PC-3 (cell line): Measurements from ENCODE around the gene GALNS. TPM values are rescaled to one million over a fixed set of nuclear protein-coding genes. Genes with fewer than 3 reads are reported as not detected.

Experiments used
- ATAC-seq: fragments of 200-7000 bp; cut with Tn5 transposase; 2 replicates; pipeline ENCODE4 v1.9.1; 2020; ENCODE audit warnings: mild to moderate bottlenecking, moderate library complexity
- BruUV-seq: library from RNA; stranded (reverse); fragments of 400-500 nt; replicated peaks from 2 replicates; lab custom pipeline; 2021; lab: Mats Ljungman, UMichigan
- CTCF ChIA-PET: fragments of 300-600 bp; sonication (Branson Sonifier 250); formaldehyde crosslinking; loops from one replicate; lab custom pipeline; 2022; ENCODE audit warnings: antibody characterized with exemption; lab: Charles Lee
- POLR2A ChIA-PET: fragments of 300-600 bp; sonication (Branson Sonifier 250); formaldehyde crosslinking; loops from one replicate; lab custom pipeline; 2022; ENCODE audit warnings: antibody characterized with exemption; ENCODE audit not compliant: unreplicated experiment; lab: Charles Lee
- DNase-seq: peaks from one replicate; pipeline ENCODE4 v3.0.0-alpha.2; 2015
- H2AFZ ChIP-seq: fragments of 300-600 bp; sonication (generic); 2 replicates; pipeline ENCODE4 v1.6.0; 2016; ENCODE audit warnings: antibody characterized with exemption, low read length
- H3F3A ChIP-seq: fragments of 300-600 bp; sonication (generic); one replicate; pipeline ENCODE4 v1.6.0; 2017; ENCODE audit warnings: antibody characterized with exemption, low read length, control low read depth, mild to moderate bottlenecking; ENCODE audit not compliant: unreplicated experiment
- H3K27ac ChIP-seq: fragments of 300-600 bp; sonication (generic); 2 replicates; pipeline ENCODE4 v1.5.1; 2016; ENCODE audit warnings: mild to moderate bottlenecking, low read length
- H3K27me3 ChIP-seq: fragments of 300-600 bp; sonication (generic); 2 replicates; pipeline ENCODE4 v1.6.1; 2016; ENCODE audit warnings: low read length, mixed read lengths
- H3K36me3 ChIP-seq: fragments of 300-600 bp; sonication (generic); 2 replicates; pipeline ENCODE4 v1.6.1; 2016; ENCODE audit warnings: low read depth, mixed run types, low read length, mixed read lengths
- H3K4me1 ChIP-seq: fragments of 300-600 bp; sonication (generic); 2 replicates; pipeline ENCODE4 v1.5.1; 2016; ENCODE audit warnings: low read length; ENCODE audit not compliant: insufficient read depth
- H3K4me2 ChIP-seq: fragments of 300-600 bp; sonication (generic); 2 replicates; pipeline ENCODE4 v1.6.0; 2016; ENCODE audit warnings: low read length
- H3K4me3 ChIP-seq: fragments of 300-600 bp; sonication (generic); 2 replicates; pipeline ENCODE4 v1.5.1; 2016; ENCODE audit warnings: mild to moderate bottlenecking, low read length, mixed read lengths
- H3K79me2 ChIP-seq: fragments of 300-600 bp; sonication (generic); 2 replicates; pipeline ENCODE4 v1.6.1; 2017; ENCODE audit warnings: low read length, mixed read lengths
- H3K9ac ChIP-seq: fragments of 300-600 bp; sonication (generic); 2 replicates; pipeline ENCODE4 v1.6.0; 2016; ENCODE audit warnings: mild to moderate bottlenecking, low read length
- H3K9me2 ChIP-seq: fragments of 300-600 bp; sonication (generic); replicated peaks from 2 replicates; pipeline ENCODE4 v1.6.1; 2016; ENCODE audit warnings: mixed run types, low read length, mixed read lengths
- H3K9me3 ChIP-seq: fragments of 300-600 bp; sonication (generic); 2 replicates; pipeline ENCODE4 v1.6.1; 2016; ENCODE audit warnings: low read length, mixed read lengths
- H4K20me1 ChIP-seq: fragments of 300-600 bp; sonication (generic); 2 replicates; pipeline ENCODE4 v1.6.1; 2016; ENCODE audit warnings: low read length, mixed read lengths
- CTCF ChIP-seq: fragments of 300-600 bp; sonication (generic); conservative IDR thresholded peaks from 2 replicates; pipeline ENCODE4 v1.5.1; 2017; ENCODE audit warnings: antibody characterized with exemption, low read depth, mild to moderate bottlenecking, low read length
- EZH2 ChIP-seq: fragments of 300-600 bp; sonication (generic); IDR thresholded peaks from one replicate; pipeline ENCODE4 v1.6.1; 2017; ENCODE audit warnings: antibody characterized with exemption, mild to moderate bottlenecking, low read length; ENCODE audit not compliant: unreplicated experiment
- EZH2phosphoT487 ChIP-seq: fragments of 300-600 bp; sonication (generic); IDR thresholded peaks from 2 replicates; pipeline ENCODE4 v1.6.1; 2018; ENCODE audit warnings: mild to moderate bottlenecking, antibody characterized with exemption, low read length, borderline replicate concordance
- intact Hi-C: fragments of 100-400 bp; cut with micrococcal nuclease; formaldehyde crosslinking; loops from 2 replicates; pipeline ENCODE4 v1.9.0; 2023
- total RNA-seq: library from RNA; depleted of rRNA; stranded (reverse); fragments of >200 nt; gene quantifications from 2 replicates; pipeline ENCODE4 v1.2.3, GENCODE V29; 2014

GALNS gene
- total RNA-seq, 1 experiment from 2014 or later = 18.3 TPM

GRCh38 chr16:88820385-88821025, 36.2 kb downstream of the GALNS start:
- Histone ChIP-seq H3K9ac (no peak overlapping the region), H3K27me3 (no peaks in the 10 kb centered on the region), H3K79me2 (no peaks in the 10 kb centered on the region), H3K27ac (no peak overlapping the region), H3F3A (no peaks in the 10 kb centered on the region), H2AFZ (no peak overlapping the region), H3K4me1 (no peaks in the 10 kb centered on the region), H3K4me3 (no peak overlapping the region), H3K36me3 (no peaks in the 10 kb centered on the region), H4K20me1 (no peaks in the 10 kb centered on the region), H3K9me2 (no peaks in the 10 kb centered on the region), H3K4me2 (no peak overlapping the region), H3K9me3 (no peaks in the 10 kb centered on the region)
- no TSS peak for BruUV-seq
- ChIA-PET CTCF (no interaction called here), POLR2A (no interaction called here)
- ATAC-seq (no peak), DNase-seq (no peak)
- intact Hi-C loops = no loop called here
- TF ChIP-seq EZH2 (no peak), EZH2phosphoT487 (no peak), CTCF (no peak)

- TF ChIP-seq EZH2 (no peak), EZH2phosphoT487 (no peak), CTCF (no peak)
- no peak overlapping the region for H2AFZ ChIP-seq
- BruUV-seq = no TSS peak
- CTCF ChIA-PET = no interaction called here
- no peaks in the 10 kb centered on the region for H3F3A ChIP-seq
- H3K4me2 ChIP-seq = no peak overlapping the region
- no peaks in the 10 kb centered on the region for H3K36me3 ChIP-seq
- no peak overlapping the region for H3K4me3 ChIP-seq
- H3K27ac ChIP-seq = no peak overlapping the region
- H3K9me2 ChIP-seq = no peaks in the 10 kb centered on the region
- POLR2A ChIA-PET = no interaction called here
- H3K4me1 ChIP-seq = no peaks in the 10 kb centered on the region
- H3K27me3 ChIP-seq = no peaks in the 10 kb centered on the region
- no peak overlapping the region for H3K9ac ChIP-seq
- H4K20me1 ChIP-seq = no peaks in the 10 kb centered on the region
- no peaks in the 10 kb centered on the region for H3K79me2 ChIP-seq
- H3K9me3 ChIP-seq = no peaks in the 10 kb centered on the region
- intact Hi-C loops = loop anchor here (10.0 kb wide), 1 partner anchor 346 kb away; no protein-coding TSS in a partner anchor
- no peak for ATAC-seq
- DNase-seq = no peak
Measured at GRCh38 chr16:88819126-88819525, 37.6 kb downstream of the GALNS start.

- no peaks in the 10 kb centered on the region for H3K9me2 ChIP-seq
- no peak overlapping the region for H3K4me3 ChIP-seq
- H3K27me3 ChIP-seq = no peaks in the 10 kb centered on the region
- ChIA-PET CTCF (no interaction called here), POLR2A (interaction anchor here (0.6 kb wide), 1 partner anchor 347 kb away, joined by 3 read pairs; no protein-coding TSS in a partner anchor)
- no peaks in the 10 kb centered on the region for H3K79me2 ChIP-seq
- no peaks in the 10 kb centered on the region for H3K36me3 ChIP-seq
- no peaks in the 10 kb centered on the region for H4K20me1 ChIP-seq
- intact Hi-C loops = loop anchor here (10.0 kb wide), 1 partner anchor 346 kb away; no protein-coding TSS in a partner anchor
- H3K27ac ChIP-seq = no peak overlapping the region
- DNase-seq (no peak), ATAC-seq (no peak)
- BruUV-seq = no TSS peak
- no peak overlapping the region for H3K9ac ChIP-seq
- H3K4me1 ChIP-seq = no peaks in the 10 kb centered on the region
- TF ChIP-seq EZH2phosphoT487 (no peak), CTCF (no peak)
- no peak overlapping the region for H3K4me2 ChIP-seq
- no peaks in the 10 kb centered on the region for H3K9me3 ChIP-seq
- H2AFZ ChIP-seq = no peak overlapping the region
- H3F3A ChIP-seq = no peaks in the 10 kb centered on the region
Measured at GRCh38 chr16:88818575-88818874, 38.2 kb downstream of the GALNS start.
